ENCODE results near the gene CFAP77. TPM values are rescaled to one million over a fixed set of nuclear protein-coding genes. Genes with fewer than 3 reads are reported as not detected.

The CFAP77 gene
- total RNA-seq, 1 donor from 2014 or later, result not detected

DNA sequence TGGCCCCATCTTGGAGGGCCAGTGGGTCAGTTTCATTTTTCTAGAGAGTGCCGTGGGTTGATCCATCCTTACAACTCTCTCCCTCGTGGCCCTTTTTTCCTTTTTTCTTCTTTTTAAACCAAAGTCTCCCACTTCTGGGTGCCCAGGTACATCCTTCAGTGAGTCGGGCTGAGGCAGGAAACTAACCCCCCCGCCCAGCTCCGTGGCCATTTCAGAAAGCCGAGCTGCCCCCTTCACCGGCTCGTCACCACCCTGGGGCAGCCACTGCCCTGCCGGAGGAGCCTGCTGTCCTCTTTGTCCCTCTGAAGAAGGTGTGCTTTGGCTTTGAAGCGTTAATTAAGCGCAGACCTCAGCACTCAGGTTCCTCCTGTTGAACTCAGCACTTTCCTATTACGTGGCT, 5.2 kb downstream of the CFAP77 start:
- H3K4me3 ChIP-seq (ENCODE audit: low read depth, low read length), result no peak overlapping the region
- DNase-seq (ENCODE audit: low read depth), result no peak
- TF ChIP-seq CTCF (conservative IDR thresholded peaks at IDR 0.05; ENCODE audit: low read depth, low read length), result no peak

- no peak for DNase-seq (ENCODE audit: low read depth)
- no peak overlapping the region for H3K4me3 ChIP-seq (ENCODE audit: low read depth, low read length)
- TF ChIP-seq CTCF (conservative IDR thresholded peaks at IDR 0.05; ENCODE audit: low read depth, low read length), result no peak
These were observed 8.8 kb downstream of the CFAP77 start for GRCh38 chr9:132418726-132419363.

DNA sequence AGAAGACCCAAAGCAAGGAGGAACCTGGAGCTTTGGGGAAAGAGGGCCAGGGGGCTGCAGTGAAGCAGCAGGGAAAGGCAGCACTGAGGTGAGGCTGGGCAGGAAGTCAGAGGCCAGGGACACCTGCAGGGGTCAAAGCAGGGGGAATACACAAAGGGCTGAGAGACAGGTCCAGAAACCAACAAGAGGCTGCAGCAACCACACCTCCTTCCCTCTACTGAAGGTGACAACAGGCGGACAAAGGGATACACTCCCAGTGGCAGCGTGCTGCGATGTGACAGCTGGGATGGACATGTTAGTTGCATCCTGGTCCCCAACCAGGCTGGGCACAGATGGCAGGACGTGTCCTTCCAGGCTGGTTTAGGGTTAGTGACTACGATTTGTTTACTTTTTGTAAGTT, 12.6 kb downstream of the CFAP77 start:
- no peak for DNase-seq (ENCODE audit: low read depth)
- TF ChIP-seq CTCF (conservative IDR thresholded peaks at IDR 0.05; ENCODE audit: low read depth, low read length), result no peak
- H3K4me3 ChIP-seq (ENCODE audit: low read depth, low read length), result no peak overlapping the region

DNA sequence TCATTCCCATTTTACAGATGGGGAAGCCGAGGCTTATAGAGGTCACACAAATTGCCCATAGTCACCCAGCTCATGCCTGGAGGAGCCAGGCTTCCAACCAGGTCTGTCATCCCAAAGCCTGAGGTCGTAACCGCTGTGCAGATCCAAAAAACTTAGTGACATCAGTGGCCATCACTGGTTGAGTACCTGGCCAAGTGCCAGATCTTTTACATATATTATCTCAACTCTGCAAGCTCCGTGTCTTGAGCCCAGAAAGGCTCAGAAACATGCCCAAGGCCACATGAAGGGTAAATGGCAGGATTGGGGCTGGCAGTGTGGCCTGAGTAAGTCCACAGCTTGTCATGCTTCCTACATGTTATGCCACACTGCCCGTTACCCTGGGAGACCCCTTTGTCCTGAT, 13.5 kb downstream of the CFAP77 start:
- H3K4me3 ChIP-seq (ENCODE audit: low read depth, low read length), result no peak overlapping the region
- DNase-seq (ENCODE audit: low read depth), result no peak
- TF ChIP-seq CTCF (conservative IDR thresholded peaks at IDR 0.05; ENCODE audit: low read depth, low read length), result no peak

GRCh38 chr9:132424857-132425674, 15.1 kb downstream of the CFAP77 start:
- TF ChIP-seq CTCF (conservative IDR thresholded peaks at IDR 0.05; ENCODE audit: low read depth, low read length), result no peak
- H3K4me3 ChIP-seq (ENCODE audit: low read depth, low read length), result no peak overlapping the region
- no peak for DNase-seq (ENCODE audit: low read depth)

DNA sequence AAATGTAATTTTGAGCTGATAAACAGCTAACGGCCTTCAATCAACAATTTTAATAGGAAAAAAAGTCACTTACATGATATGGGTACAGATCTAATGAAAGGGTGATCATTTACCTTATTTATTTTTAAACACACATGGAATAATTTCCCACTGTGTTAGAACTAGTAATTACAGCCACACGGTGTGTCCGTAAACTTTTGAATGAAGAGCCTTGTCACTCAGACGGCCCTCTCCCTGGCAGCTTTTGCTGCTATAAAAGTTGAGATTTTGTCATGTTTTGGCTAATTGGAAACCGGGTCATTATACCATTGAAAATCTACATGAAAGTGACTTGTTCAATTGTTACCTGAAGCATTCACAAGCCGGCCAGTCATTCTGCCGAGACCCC, 15.7 kb downstream of the CFAP77 start:
- no peak for TF ChIP-seq CTCF (conservative IDR thresholded peaks at IDR 0.05; ENCODE audit: low read depth, low read length)
- DNase-seq (ENCODE audit: low read depth), result no peak
- H3K4me3 ChIP-seq (ENCODE audit: low read depth, low read length), result no peak overlapping the region
